ENCODE results near the gene VSTM2L.

VSTM2L gene

GRCh38 chr20:37901654-37902503 is 1.0 kb upstream of the VSTM2L start:
- no peak for DNase-seq

- DNase-seq = no peak
Observed at GRCh38 chr20:37903317-37904007, 535 bp downstream of the VSTM2L start.

GRCh38 chr20:37904008-37904642 is 1.2 kb downstream of the VSTM2L start:
- DNase-seq = no peak

- no peak for DNase-seq
Observed at GRCh38 chr20:37904845-37905373, 2.0 kb downstream of the VSTM2L start.

GRCh38 chr20:37905671-37906613 is 3.0 kb downstream of the VSTM2L start:
- DNase-seq = no peak

- no peak for DNase-seq
Observed at GRCh38 chr20:37907330-37907676, 4.4 kb downstream of the VSTM2L start.

- no peak for DNase-seq
Observed at GRCh38 chr20:37907677-37908401, 4.9 kb downstream of the VSTM2L start.

GRCh38 chr20:37911261-37911660 is 8.3 kb downstream of the VSTM2L start:
- no peak for DNase-seq

- DNase-seq = no peak
Observed at GRCh38 chr20:37911838-37912281, 8.9 kb downstream of the VSTM2L start.

- DNase-seq = no peak
Observed at GRCh38 chr20:37912874-37913273, 9.9 kb downstream of the VSTM2L start.

- DNase-seq = no peak
Observed at GRCh38 chr20:37913567-37914366, 10.8 kb downstream of the VSTM2L start.

- no peak for DNase-seq
Observed at GRCh38 chr20:37914367-37914671, 11.4 kb downstream of the VSTM2L start.

GRCh38 chr20:37914672-37915433 is 11.9 kb downstream of the VSTM2L start:
- no peak for DNase-seq

GRCh38 chr20:37915434-37915787 is 12.5 kb downstream of the VSTM2L start:
- no peak for DNase-seq

GRCh38 chr20:37915800-37916570 is 13.1 kb downstream of the VSTM2L start:
- DNase-seq = no peak

- DNase-seq = no peak
Observed at GRCh38 chr20:37917461-37917860, 14.5 kb downstream of the VSTM2L start.

GRCh38 chr20:37918035-37918434 is 15.1 kb downstream of the VSTM2L start:
- DNase-seq = no peak

- DNase-seq = no peak
Observed at GRCh38 chr20:37919389-37920040, 16.6 kb downstream of the VSTM2L start.

- DNase-seq = no peak
Observed at GRCh38 chr20:37920270-37920669, 17.3 kb downstream of the VSTM2L start.
